Left renal cortex interstitium (tissue), 4 donors: ENCODE data around the gene KIF18A. TPM values are rescaled to one million over a fixed set of nuclear protein-coding genes. Genes with fewer than 3 reads are reported as not detected.

ENCODE experiments used
- DNase-seq, 4 donors: peaks; one replicate each; pipeline ENCODE4 v3.0.0-alpha.2; 2013; ENCODE audit warnings: low read depth in 4 of 4, low spot score in 2 of 4, missing footprints in 1 of 4
- polyA plus RNA-seq, 4 donors: library from polyadenylated mRNA; unstranded; fragments of 120-200 nt; gene quantifications; one replicate each; pipeline ENCODE4 v1.2.1, GENCODE V29; 2013; ENCODE audit not compliant: insufficient read length in 4 of 4

KIF18A gene
- polyA plus RNA-seq, 4 donors = 10.3 to 11.6 (median 10.5) TPM

DNA sequence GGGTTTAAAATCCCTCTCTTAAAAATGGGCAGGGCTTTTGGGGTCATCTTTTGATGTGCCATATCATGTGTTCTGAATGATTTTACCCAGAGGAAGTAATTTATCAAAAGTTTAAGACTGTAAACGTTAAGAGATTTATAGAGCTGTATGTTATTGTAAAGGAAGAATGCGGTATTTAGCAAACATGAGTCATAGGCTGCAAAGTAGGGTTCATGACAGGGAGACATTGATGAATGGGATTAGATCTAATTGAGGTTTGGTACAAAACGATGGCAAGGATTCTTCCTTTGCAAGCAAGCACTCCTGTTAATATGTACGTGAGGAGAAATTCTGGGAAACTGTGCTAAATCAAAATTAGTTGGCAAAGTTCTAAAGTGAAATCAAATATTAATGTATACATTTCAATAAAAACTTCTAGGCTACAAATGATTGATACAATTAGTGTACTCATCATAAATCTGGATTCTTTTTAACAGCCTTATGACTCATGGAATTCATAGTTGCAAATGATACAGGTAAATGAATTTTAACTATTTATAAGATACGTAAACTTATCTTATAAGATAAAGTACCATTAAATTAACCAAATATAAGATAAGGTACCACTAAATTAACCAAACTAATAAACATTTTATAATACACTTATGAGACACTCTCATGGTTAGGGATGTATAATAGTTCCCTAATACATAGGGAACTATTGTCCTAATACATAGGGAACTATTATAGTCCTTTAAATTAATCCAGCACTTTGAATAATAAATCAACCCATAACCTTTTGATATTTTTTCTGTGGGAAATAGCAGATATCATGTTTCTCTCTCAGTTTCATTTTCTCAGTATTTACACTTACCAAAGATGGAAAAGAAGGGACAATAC lies 58.4 kb downstream of the KIF18A start:
- no peak for DNase-seq

DNA sequence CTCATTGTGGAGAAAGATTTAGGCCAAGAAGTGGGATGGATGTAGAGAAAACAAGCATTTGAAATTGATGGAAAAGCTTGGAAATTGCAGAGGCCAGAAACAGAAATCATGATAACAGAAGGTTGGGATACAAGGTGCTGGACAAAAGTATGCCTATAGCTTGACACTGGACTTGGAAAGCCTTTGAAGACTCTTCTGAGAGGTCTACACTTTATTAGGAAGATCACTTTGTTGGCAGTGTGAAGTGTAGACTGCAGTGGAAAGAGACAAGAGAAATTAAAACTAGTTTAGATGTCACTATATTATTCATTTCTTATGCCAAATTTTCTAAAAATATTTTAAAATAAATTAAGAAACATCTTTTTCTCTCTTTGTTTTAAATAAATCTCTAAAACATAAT lies 59.1 kb downstream of the KIF18A start:
- DNase-seq = no peak

DNA sequence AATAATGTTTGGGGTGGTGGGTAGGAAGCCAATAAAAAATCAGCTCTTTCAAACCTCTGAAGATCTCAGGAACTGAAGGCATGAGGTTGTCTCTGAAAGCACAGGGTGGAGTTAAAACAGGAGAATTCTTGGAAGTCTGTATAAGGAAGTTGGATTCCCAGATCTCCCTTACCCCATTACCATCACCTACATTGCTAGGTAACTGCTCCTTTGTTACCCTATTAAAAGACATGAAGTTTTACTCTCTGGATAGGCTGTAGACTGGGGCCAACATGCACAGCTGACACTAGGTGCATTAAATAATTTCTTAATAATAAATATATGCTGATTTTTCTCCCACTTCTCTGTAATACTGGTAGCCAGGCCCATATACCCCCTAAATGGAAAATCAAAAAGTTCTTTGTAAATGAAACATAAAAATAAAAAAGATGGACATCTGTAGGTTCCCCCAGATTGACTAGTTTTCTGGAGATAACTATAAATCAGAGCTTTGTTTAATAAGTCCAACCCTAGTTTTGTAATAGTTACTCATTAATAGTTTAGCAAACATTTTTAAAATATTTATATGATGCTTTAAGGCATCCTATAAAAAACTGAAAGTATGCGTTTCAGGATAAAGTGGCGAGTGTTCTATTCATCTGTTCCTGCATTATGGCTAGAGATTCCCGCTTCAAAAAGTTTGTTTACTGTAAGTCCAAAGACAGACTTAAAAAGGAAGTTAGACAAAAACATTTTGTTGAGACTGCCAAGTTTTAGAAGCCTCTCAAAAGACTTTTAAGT lies 63.8 kb downstream of the KIF18A start:
- DNase-seq = no peak

DNA sequence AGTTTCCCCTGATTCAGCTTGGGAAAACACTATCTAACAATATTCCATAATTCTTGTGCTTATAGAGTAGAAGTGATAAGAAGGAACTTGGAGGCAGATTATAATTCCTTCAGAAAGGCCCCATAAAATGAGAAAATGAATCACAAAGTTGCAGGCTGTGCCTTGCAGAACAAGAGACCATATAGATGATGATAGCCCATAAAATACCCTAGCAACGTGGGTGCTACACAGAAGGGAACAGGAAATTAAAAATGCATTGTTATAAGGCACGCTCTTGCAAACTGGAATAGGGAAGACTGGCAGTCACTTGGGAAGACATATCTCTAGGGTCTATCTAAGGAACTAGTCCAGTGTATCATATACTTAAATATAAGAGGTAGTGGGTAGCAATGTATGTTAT lies 67.6 kb downstream of the KIF18A start:
- DNase-seq = no peak

DNA sequence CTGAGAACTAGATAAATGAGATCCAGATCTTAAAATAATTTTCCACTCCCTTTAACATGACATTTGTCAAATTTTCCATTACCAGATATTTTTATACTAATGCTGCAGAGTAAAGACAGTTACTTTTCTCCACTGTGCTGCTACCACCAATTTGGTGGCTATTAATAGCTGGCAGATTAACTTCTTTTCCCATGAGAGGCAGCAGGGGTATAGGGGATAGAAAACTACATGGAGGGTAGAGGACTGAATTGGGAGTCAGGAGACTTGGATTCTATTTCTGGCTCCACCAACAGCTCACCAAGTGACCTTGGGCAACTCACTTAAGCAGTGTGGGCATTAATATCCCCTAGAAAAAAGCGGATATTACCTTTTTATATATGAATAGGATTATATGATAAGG lies 69.2 kb downstream of the KIF18A start:
- no peak for DNase-seq

DNA sequence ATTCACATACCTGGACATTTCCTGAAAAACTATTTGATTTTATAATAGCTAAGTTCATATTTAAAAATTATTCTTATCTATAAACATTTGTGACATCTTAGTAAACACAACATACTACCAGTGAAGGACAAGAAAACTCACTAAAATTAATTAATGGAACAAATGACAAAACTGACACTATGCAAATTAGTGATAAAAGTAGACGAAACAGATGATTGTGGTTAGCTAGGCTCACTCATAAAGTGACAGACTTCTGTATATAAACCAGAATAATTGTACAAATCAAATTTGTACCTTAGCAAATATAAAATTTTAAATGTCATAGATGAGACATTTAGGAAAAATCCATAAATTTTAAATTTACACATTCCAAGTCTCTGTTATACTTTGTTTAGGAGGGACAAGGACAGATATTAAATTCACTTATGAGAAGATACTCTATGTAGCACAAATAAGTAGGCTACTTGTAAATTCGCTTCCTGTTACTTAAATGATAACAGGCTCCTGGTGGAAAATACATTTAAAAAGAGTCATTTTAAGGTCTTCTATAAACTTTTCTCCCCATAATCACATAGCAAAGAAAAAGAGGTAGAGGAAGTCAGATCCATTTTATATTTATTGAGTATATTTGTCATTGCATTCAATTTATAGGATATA lies 81.2 kb downstream of the KIF18A start:
- DNase-seq = no peak

DNA sequence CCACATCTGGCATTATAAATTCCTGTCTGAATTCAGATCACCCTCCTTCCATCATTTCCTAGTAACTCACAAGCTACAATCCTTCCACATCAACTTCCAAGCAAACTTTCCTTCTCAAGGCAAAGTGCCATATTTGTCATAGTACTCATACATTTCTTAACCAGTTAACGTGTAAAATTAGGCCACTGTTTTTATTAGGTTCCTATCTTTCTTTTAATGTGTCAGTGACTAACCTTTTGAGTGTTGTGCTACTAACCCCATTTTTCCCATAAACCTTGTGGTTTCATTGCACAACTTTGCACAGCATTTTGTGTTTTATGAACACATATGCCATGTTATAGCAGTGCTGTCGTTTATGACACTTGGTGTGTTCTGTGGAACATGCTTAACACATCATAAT lies 90.1 kb downstream of the KIF18A start:
- no peak for DNase-seq

DNA sequence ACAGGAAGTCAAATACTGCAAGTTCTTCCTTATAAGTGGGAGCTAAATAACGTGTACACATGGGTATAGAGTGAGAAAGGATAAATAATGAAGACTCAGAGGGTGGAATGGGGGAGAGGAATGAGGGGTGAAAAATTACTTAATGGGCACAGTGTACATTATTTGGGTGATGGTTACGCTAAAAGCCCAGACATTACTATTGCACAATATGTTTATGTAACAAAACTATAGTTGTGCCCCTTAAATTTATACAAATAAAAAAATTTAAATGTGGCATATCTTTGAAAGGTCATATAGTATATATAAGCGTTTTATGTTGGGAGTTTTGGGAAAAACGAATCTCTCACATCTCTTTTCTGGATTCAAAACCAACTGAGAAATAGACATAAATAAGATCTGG lies 96.1 kb downstream of the KIF18A start:
- DNase-seq = no peak

DNA sequence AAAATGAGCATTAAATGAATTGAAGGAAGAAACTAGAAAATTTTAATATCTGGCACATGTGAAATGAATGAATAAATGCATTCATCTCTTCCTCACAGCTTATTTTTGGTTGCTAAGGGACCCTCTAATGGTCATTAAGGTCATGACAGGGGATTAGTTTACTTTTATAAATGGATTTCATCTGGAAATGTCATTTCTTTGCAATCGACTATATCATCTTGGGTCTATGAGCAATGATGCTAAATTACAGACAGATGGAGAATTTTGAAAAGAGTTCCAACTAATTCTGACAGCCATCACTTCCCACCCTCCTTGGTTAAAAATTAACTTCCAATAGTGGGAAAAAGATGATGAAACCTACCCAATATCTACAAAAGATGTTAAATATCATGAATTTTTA lies 98.0 kb downstream of the KIF18A start:
- no peak for DNase-seq

DNA sequence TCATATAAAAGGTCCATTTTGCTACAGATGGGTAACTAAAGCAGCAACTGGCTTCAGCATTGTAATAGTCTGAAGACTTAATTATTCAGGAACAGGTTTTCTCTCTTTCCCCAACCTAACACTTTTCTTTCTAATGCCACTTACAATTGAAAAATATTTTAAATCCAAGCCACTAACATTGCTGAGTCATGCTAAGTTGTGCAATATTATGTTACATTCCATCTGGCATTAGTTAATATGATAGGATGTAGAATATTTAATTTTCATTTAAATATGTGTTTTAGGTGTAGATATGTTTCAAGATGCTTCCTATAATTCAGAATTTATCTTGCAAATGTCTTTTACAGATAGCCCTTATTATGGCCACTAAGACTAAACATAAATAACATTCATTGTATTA lies 98.6 kb downstream of the KIF18A start:
- no peak for DNase-seq

DNA sequence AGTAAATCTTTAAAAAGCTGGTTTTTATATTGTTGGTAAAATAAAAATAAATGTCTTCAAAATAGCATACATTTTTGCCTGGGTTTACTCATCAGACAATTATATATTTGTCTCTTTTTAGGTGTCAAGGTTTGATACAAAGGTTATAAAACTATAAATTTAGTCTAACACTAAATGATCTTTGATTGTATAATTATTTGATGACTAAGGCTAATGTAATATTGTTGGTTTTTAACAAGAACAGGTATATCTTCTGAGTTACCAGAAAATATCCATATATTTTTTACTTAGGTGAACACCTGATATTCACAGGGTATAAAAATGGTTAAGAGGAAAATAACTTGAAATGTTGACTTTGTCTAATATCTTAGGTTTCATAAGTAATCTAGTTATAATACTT lies 104.3 kb downstream of the KIF18A start:
- DNase-seq = no peak

DNA sequence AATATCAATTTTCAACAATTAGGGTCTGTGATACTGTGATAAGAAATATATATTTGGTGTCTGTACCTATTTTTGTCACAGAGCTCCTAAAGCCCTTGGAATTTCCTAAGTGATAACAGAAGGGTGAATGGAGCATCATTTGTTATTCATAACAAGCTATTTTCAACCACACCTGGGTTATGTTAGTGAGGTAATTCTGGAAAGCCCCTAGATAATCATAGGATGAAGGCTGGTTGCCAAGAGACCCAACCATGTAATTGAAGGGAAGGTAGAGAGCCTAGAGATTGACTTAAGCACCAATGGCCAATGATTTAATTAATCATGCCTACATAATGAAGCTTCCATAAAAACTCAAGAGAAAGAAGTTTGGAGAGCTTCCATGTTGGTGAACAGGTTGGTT lies 109.4 kb downstream of the KIF18A start:
- no peak for DNase-seq

DNA sequence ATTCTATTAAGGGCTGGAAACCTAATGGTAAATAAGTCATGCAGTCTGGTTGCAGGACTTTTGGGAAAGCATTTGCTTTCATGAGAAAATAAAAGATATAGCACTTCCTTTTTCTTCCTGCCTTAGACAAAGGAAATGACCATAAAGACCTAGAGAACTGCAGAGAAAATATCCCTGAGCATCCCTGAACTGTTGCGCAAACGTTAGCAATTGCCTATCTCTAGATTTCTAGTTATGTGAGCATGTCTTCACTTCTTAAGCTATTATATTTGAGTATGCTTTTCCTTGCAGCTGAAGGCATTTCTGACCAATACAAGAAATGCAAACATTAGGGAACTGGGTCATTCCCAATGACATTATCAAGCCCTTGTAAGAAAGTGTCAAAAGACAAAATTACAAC lies 110.6 kb downstream of the KIF18A start:
- no peak for DNase-seq

DNA sequence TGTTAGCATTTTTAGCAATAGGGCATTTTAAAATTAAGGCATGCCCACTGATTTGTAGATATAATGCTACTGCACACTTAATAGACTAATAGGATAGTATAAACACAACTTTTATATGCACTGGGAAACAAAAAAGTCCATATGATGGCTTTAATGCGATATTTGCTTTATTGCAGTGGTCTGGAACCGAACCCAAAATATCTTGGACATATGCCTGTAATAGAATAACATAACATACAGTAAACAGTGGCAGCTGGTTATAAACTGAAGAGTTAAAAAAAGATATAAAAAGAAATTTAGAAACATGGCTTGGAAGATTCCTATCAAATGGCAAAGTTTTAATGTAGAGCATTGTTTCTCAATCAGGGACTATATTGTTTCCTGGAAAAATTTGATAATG lies 111.9 kb downstream of the KIF18A start:
- DNase-seq = no peak

DNA sequence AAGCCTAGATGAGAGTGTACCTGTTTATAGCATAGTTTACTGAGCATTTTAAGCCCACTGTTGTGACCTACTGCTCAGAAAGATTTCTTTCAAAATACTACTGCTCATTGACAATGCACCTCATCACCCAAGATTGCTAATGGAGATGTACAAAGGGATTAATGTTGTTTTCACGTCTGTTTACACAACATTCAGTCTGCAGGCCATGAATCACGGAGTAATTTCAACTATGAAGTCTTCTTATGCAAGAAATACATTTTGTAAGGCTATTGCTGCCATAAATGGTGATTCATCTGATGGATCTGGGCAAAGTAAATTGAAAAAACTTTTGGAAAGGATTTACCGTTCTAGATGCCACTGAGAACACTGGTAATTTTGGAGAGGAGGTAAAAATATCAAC lies 112.9 kb downstream of the KIF18A start:
- no peak for DNase-seq

DNA sequence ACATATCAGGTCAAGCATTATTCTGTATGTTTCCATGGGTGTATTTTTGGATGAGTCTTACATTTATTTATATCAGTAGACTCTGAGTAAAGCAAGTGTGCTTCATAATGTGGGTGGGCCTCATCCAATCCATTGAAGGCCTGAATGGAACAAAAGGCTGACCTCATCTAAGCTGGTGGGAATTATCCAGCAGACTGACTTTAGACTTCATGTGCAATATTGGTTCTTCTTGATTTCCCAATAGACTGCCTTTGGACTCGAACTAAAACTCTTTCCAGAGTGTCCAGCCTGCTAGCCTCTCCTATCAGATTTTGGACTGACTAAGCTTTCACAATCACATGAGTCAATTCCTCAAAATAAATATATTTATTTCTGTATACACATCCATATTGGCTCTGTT lies 116.2 kb downstream of the KIF18A start:
- no peak for DNase-seq

DNA sequence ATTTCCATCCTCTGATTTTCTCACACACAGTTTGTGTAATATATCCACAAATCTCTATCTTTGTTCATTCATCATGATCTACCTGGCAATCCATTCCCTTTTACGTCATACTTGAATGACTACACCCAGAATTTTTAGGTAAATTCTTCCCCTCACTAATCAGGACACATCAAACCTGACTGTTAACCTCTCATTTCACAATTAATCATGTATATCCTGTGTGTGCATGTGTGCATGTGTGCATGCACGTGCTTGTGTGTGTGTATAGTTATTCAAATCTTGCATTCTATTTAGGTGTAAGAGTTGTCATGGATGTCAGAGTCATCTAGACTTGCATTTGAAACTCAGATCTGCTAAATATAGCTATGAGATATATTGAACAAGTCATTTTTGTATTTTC lies 130.4 kb downstream of the KIF18A start:
- DNase-seq = no peak

DNA sequence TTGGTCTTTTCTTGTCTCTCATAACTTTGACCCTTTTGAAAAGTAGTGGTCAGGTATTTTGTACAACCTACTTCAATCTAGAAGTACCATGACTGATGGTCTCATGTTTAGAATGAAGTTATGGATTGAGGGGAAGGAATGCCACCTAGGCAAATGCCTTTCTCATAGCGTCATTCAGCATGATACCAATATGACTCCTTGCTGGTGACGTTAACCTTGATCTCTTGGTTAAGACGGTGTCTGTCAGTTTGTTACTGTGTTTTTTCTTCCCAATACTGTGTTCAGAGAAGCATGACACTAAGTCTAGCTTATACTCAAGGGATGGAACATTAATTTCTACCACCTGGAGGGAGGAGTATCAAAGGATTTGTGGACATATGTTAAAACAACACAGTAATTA lies 130.9 kb downstream of the KIF18A start:
- no peak for DNase-seq

DNA sequence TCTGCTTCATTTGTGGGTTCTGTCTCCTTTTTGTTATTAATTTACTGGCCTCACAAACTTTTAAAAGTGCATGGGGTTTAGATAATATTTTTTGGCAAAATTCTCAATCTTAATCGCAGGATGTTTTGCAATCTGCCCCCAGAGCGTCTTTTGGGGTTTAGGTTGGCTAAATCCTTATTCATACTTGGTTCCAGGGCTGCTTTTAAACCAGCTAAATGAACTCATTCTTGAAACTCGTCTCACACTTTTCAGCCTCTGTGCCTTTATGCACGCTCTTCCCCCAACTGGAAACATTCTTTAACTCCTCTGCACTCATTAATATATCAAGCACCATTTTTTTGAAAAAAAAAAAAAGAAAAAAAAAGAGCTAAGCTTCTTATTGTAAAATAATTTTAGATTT lies 131.7 kb downstream of the KIF18A start:
- DNase-seq = no peak

DNA sequence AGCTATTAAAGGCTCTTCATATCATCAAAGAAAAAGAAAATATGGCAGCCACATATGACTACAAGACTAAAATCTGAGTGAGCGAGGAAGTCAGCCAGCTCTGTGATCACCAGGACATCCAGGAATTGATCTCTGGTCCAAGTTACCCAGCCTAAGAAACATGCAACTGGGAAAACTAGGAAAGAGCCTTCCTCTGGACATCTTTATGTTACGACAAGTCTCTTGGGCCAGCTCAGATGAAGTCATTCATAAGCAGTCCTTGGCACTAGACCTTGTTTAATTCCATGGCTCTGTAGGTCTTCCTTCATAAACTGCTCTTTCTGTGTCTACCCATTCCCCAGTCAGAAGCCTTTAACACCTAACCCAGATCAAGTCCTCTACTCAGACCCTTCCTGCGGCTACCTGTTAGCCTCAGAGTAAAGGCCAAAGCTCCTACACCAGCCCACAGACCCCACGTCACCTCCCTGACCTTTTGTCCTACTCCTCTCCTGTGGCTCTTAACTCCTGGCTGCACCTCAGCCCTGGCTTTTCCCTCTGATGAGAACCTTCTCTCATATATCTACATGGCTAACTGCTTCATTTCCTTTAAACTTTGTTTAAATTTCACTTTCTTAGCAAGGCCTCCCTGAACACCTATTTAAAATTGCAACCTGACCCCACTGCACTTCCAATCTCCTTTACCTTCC lies 134.0 kb downstream of the KIF18A start:
- DNase-seq = no peak
